Measurements from ENCODE around the gene USP47.

Gene USP47

GRCh38 chr11:11848891-11849746 is 7.3 kb downstream of the USP47 start:
- in situ Hi-C loops (cut with MboI; ENCODE audit: low sequenced_read_pairs, unreplicated experiment), result no loop called here
- peak; percentile 56 for TF ChIP-seq CTCF (IDR thresholded peaks at IDR 0.05; ENCODE audit: borderline replicate concordance, control extremely low read depth, extremely low read depth, insufficient read depth, missing control alignments)
- DNase-seq (ENCODE audit: low spot score), result peak; percentile 34

- TF ChIP-seq CTCF (IDR thresholded peaks at IDR 0.05; ENCODE audit: borderline replicate concordance, control extremely low read depth, extremely low read depth, insufficient read depth, missing control alignments), result no peak
- in situ Hi-C loops (cut with MboI; ENCODE audit: low sequenced_read_pairs, unreplicated experiment), result no loop called here
- DNase-seq (ENCODE audit: low spot score), result no peak
Observed at GRCh38 chr11:11850668-11851067, 8.9 kb downstream of the USP47 start.

- TF ChIP-seq CTCF (IDR thresholded peaks at IDR 0.05; ENCODE audit: borderline replicate concordance, control extremely low read depth, extremely low read depth, insufficient read depth, missing control alignments), result no peak
- in situ Hi-C loops (cut with MboI; ENCODE audit: low sequenced_read_pairs, unreplicated experiment), result no loop called here
- DNase-seq (ENCODE audit: low spot score), result no peak
Observed at GRCh38 chr11:11856638-11857037, 14.9 kb downstream of the USP47 start.

- TF ChIP-seq CTCF (IDR thresholded peaks at IDR 0.05; ENCODE audit: borderline replicate concordance, control extremely low read depth, extremely low read depth, insufficient read depth, missing control alignments), result no peak
- in situ Hi-C loops (cut with MboI; ENCODE audit: low sequenced_read_pairs, unreplicated experiment), result no loop called here
- DNase-seq (ENCODE audit: low spot score), result no peak
Observed at GRCh38 chr11:11857769-11858168, 16.0 kb downstream of the USP47 start.

- DNase-seq (ENCODE audit: low spot score), result no peak
- no peak for TF ChIP-seq CTCF (IDR thresholded peaks at IDR 0.05; ENCODE audit: borderline replicate concordance, control extremely low read depth, extremely low read depth, insufficient read depth, missing control alignments)
- in situ Hi-C loops (cut with MboI; ENCODE audit: low sequenced_read_pairs, unreplicated experiment), result no loop called here
Observed at GRCh38 chr11:11858676-11859075, 16.9 kb downstream of the USP47 start.

DNA sequence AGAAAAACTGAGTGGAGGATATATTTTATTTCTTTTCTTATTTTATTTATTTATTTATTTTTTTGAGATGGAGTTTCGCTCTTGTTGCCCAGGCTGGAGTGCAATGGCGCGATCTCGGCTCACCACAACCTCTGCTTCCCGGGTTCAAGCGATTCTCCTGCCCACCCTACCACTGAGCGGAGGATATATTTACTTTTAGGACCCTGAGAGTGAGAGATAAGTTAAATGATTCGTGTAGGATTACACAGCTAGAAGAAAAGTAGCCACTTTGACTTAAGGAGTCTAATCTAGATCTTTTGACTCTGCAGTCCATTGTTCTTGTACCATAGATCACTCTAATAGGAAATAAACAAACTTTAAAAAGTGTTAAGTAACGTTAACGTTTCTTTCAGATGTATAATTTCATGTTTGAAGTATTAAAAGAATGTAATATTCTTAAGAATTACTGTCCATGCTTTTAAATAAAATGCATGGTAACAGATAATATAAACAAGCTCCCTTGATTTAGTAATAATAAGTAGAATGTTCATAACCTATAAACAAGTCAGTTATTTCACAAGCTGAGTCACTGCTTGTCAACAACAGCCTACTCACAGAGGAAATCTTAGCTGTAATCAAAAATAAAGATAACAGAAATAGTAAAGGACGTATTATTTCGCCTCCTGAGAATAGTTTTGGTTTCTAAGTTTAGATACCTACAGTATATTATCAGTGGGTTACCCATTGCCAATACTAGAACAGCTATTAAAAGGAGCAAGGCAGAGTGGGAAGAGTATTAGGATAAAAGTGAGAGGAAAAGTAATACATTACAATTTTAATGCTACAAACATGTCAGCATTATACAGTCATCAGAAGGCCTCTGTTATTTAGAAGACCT is 18.6 kb downstream of the USP47 start:
- no peak for TF ChIP-seq CTCF (IDR thresholded peaks at IDR 0.05; ENCODE audit: borderline replicate concordance, control extremely low read depth, extremely low read depth, insufficient read depth, missing control alignments)
- in situ Hi-C loops (cut with MboI; ENCODE audit: low sequenced_read_pairs, unreplicated experiment), result no loop called here
- no peak for DNase-seq (ENCODE audit: low spot score)

All from GM13976 (cell line).